NOMO-1 (cell line): Measurements from ENCODE around the gene SPRR4.
"Not testable (repeated sequence)": the region's sequence is repeated elsewhere in the genome, so short reads cannot be mapped to it uniquely, and the experiment has no call there.

Experiments
- DNase-seq, 2 experiments: peaks; one replicate each; lab custom pipeline; 2025; ENCODE audit not compliant: unreplicated experiment in 2 of 2; lab: John Stamatoyannopoulos, UW

Gene SPRR4

DNA sequence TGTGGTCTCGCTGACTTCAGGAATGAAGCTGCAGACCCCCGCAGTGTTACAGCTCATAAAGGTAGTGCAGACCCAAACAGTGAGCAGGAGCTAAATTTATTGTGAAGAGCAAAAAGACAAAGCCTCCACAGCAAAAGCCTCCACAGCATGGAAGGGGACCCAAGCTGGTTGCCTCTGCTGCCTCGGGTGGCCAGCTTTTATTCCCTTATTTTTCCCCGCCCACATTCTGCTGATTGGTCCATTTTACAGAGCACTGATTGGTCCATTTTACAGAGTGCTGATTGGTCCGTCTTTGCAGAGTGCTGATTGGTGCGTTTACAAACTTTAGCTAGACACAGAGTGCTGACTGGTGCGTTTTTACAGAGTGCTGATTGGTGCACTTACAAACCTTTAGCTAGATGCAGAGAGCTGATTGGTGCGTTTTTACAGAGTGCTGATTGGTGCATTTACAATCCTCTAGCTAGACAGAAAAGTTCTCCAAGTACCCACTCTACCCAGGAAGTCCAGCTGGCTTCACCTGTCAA, 40.8 kb downstream of the SPRR4 start:
- not testable (repeated sequence) for DNase-seq

- DNase-seq = not testable (repeated sequence)
Measured at GRCh38 chr1:153021829-153022228, 51.4 kb downstream of the SPRR4 start.
